HEK293T (cell line): ENCODE data around the gene ADGRB3.

ENCODE experiments used
- ARNT ChIP-seq: fragments of 450-650 bp; IDR thresholded peaks from 2 replicates; pipeline ENCODE4 v1.6.1; 2017; ENCODE audit warnings: mild to moderate bottlenecking
- BHLHE40 ChIP-seq: fragments of 450-650 bp; IDR thresholded peaks from 2 replicates; pipeline ENCODE4 v1.6.1; 2016; ENCODE audit warnings: mild to moderate bottlenecking, moderate library complexity, borderline replicate concordance
- ELF4 ChIP-seq: fragments of 450-650 bp; IDR thresholded peaks from 2 replicates; pipeline ENCODE4 v1.6.1; 2017; ENCODE audit warnings: antibody characterized with exemption
- FOXA1 ChIP-seq: fragments of 450-650 bp; IDR thresholded peaks from 2 replicates; pipeline ENCODE4 v1.6.1; 2016; ENCODE audit warnings: mild to moderate bottlenecking
- FOXM1 ChIP-seq: fragments of 450-650 bp; IDR thresholded peaks from 2 replicates; pipeline ENCODE4 v1.6.1; 2017; ENCODE audit warnings: mild to moderate bottlenecking, borderline replicate concordance
- HDGF ChIP-seq: fragments of 450-650 bp; IDR thresholded peaks from 2 replicates; pipeline ENCODE4 v1.6.1; 2017; ENCODE audit warnings: antibody characterized with exemption, borderline replicate concordance
- L3MBTL2 ChIP-seq: fragments of 450-650 bp; conservative IDR thresholded peaks from 2 replicates; pipeline ENCODE4 v1.6.1; 2016; ENCODE audit warnings: mild to moderate bottlenecking
- PKNOX1 ChIP-seq: fragments of 450-650 bp; IDR thresholded peaks from 2 replicates; pipeline ENCODE4 v1.6.1; 2016
- SUZ12 ChIP-seq: fragments of 450-650 bp; IDR thresholded peaks from 2 replicates; pipeline ENCODE4 v1.6.1; 2016; ENCODE audit warnings: mild to moderate bottlenecking
- TARDBP ChIP-seq: fragments of 450-650 bp; IDR thresholded peaks from 2 replicates; pipeline ENCODE4 v1.6.1; 2016
- ZNF384 ChIP-seq: fragments of 450-650 bp; IDR thresholded peaks from 2 replicates; pipeline ENCODE4 v1.6.1; 2016

- TF ChIP-seq ELF4 (no peak), ZNF384 (no peak), SUZ12 (no peak), TARDBP (no peak), HDGF (no peak), BHLHE40 (no peak), L3MBTL2 (no peak), FOXA1 (no peak), FOXM1 (no peak), ARNT (no peak), PKNOX1 (no peak)
Observed at GRCh38 chr6:68973066-68973465, 338.0 kb downstream of the ADGRB3 start.
